Activated T-cell treated with anti-CD3 and anti-CD28 coated beads for 48 hours (primary cell): Measurements from ENCODE around the gene TMEM86B.
"Not testable (repeated sequence)": the region's sequence is repeated elsewhere in the genome, so short reads cannot be mapped to it uniquely, and the experiment has no call there.

Source experiments
- DNase-seq: peaks from one replicate; pipeline ENCODE4 v3.0.0-alpha.2; 2020; ENCODE audit warnings: low read depth

TMEM86B gene

GRCh38 chr19:55241935-55242464, 13.4 kb upstream of the TMEM86B start:
- DNase-seq: no peak

- DNase-seq: no peak
Observed at GRCh38 chr19:55241143-55241934, 12.8 kb upstream of the TMEM86B start.

- no peak for DNase-seq
Observed at GRCh38 chr19:55240713-55241020, 12.1 kb upstream of the TMEM86B start.

GRCh38 chr19:55239004-55239403, 10.4 kb upstream of the TMEM86B start:
- no peak for DNase-seq

- no peak for DNase-seq
Observed at GRCh38 chr19:55238030-55238429, 9.5 kb upstream of the TMEM86B start.

- no peak for DNase-seq
Observed at GRCh38 chr19:55232986-55233385, 4.4 kb upstream of the TMEM86B start.

GRCh38 chr19:55232286-55232602, 3.7 kb upstream of the TMEM86B start:
- no peak for DNase-seq

- no peak for DNase-seq
Observed at GRCh38 chr19:55231391-55232285, 3.1 kb upstream of the TMEM86B start.

GRCh38 chr19:55230780-55231179, 2.2 kb upstream of the TMEM86B start:
- DNase-seq: no peak

- DNase-seq: no peak
Observed at GRCh38 chr19:55230329-55230728, 1.8 kb upstream of the TMEM86B start.

- no peak for DNase-seq
Observed at GRCh38 chr19:55229789-55230182, 1.2 kb upstream of the TMEM86B start.

- DNase-seq: no peak
Observed at GRCh38 chr19:55229145-55229788, 704 bp upstream of the TMEM86B start.

GRCh38 chr19:55228015-55228391, 560 bp downstream of the TMEM86B start:
- DNase-seq: no peak

- no peak for DNase-seq
Observed at GRCh38 chr19:55227241-55228014, 1.1 kb downstream of the TMEM86B start.

GRCh38 chr19:55226788-55227187, 1.8 kb downstream of the TMEM86B start:
- DNase-seq: no peak

- no peak for DNase-seq
Observed at GRCh38 chr19:55226273-55226672, 2.3 kb downstream of the TMEM86B start.

GRCh38 chr19:55225415-55225958, 3.1 kb downstream of the TMEM86B start:
- no peak for DNase-seq

GRCh38 chr19:55224679-55225414, 3.7 kb downstream of the TMEM86B start:
- not testable (repeated sequence) for DNase-seq

GRCh38 chr19:55224038-55224665, 4.4 kb downstream of the TMEM86B start:
- DNase-seq: no peak

- no peak for DNase-seq
Observed at GRCh38 chr19:55223291-55224037, 5.1 kb downstream of the TMEM86B start.
